Right renal cortex interstitium (tissue), 3 donors: ENCODE measurements around the gene RALGAPA2. TPM values are rescaled to one million over a fixed set of nuclear protein-coding genes. Genes with fewer than 3 reads are reported as not detected.

Experiments
- DNase-seq, 3 donors: peaks; one replicate each; pipeline ENCODE4 v3.0.0-alpha.2; 2013; ENCODE audit warnings: low read depth in 3 of 3, low spot score in 2 of 3
- polyA plus RNA-seq, 3 donors: library from polyadenylated mRNA; unstranded; fragments of 120-200 nt; gene quantifications; one replicate each; pipeline ENCODE4 v1.2.1, GENCODE V29; 2013; ENCODE audit not compliant: insufficient read length in 3 of 3

Gene RALGAPA2
- polyA plus RNA-seq, 3 donors, result 17.4 to 20.0 (median 18.7) TPM

GRCh38 chr20:20482453-20482852 lies 230.0 kb downstream of the RALGAPA2 start:
- DNase-seq, result no peak

DNA sequence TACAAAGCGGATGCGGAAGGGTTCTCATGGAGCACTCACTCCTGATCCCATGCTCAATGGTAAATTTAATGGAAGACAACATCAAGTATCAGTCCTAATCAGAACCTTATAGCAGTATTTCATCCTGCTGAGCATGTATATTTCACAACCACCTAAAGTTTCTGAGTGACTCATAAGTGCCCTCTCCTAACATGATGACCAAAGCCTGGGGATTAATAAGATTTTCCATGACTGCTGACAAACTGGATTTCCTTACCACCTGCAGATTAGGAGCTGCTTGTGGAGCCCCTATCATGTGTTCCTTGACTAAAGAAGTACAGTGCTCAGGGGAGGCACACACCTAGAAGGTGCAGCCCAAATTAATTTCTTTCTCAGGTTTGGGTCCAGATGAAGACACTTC lies 231.8 kb downstream of the RALGAPA2 start:
- no peak for DNase-seq

DNA sequence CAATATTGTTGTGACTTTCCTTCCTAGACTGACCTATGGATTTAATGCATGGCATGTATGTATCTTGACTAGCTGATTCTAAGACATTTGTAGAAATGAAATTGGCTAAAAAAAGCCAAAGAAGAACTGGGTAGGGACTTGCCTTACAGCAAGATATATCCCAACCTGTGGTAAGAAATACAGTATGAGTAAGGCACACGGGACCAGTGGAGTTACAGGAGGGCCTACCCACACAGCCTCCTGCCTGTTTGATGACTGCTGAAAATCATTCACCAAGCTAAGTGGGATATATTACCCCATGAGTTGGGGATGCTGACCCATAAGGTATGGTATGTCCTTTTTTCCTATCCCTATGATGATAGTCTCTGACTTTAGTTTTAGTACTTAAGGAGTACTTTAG lies 232.3 kb downstream of the RALGAPA2 start:
- DNase-seq, result no peak

DNA sequence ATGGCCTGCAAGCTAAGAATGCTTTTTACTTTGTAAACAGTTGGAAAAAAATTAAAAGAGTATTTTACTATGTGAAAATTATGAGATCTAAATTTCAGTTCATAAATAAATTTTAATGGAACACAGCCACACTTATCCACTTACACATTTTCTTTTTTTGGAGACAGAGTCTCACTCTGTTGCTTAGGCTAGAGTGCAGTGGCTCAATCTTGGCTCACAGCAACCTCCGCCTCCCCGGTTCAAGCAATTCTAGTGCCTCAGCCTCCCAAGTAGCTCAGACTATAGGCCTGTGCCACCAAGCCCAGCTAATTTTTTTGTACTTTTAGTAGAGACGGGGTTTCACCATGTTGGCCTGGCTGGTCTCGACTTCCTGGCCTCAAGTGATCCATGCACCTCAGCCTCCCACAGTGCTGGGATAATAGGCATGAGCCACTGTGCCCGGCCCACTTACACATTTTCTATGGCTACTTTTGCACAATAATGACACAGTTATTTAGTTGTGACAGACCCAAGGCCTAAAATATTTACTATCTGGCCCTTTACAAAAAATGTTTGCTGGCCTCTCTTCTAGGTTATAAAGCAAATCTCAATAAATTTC lies 234.9 kb downstream of the RALGAPA2 start:
- no peak for DNase-seq

- no peak for DNase-seq
Measured at GRCh38 chr20:20476504-20476903, 235.9 kb downstream of the RALGAPA2 start.

GRCh38 chr20:20473657-20474056 lies 238.8 kb downstream of the RALGAPA2 start:
- no peak for DNase-seq

DNA sequence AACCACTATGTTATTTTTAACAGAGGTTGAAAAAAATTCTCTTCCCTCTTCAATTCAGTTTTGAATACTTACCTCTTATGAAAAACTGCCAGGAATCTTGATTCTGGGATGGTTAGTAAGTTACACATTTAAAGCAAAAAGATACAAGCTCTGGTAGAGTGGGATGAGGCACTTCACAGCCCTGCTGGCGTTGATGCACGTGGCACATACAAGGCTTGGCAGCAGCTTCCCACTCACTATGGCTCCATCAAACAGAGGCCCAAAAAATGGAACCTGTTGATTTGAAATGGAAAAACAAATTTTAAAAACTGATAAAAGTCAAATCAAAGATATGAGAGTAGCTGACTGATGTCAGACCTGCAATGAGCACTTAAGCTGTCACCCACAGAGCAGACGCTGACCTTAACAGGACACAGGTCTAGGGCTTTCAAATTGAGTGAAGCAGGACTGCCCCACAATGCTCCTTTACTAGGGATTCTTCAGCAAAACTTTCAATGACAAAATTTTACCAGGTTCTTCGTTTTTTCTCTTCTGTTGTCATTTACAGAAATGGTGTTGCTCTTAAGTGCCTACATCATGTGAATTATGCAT lies 239.7 kb downstream of the RALGAPA2 start:
- no peak for DNase-seq

GRCh38 chr20:20466341-20466879 lies 246.0 kb downstream of the RALGAPA2 start:
- no peak for DNase-seq

- DNase-seq, result no peak
Measured at GRCh38 chr20:20465252-20465651, 247.2 kb downstream of the RALGAPA2 start.

GRCh38 chr20:20463933-20464374 lies 248.5 kb downstream of the RALGAPA2 start:
- DNase-seq, result no peak

GRCh38 chr20:20462185-20462584 lies 250.3 kb downstream of the RALGAPA2 start:
- DNase-seq, result no peak

DNA sequence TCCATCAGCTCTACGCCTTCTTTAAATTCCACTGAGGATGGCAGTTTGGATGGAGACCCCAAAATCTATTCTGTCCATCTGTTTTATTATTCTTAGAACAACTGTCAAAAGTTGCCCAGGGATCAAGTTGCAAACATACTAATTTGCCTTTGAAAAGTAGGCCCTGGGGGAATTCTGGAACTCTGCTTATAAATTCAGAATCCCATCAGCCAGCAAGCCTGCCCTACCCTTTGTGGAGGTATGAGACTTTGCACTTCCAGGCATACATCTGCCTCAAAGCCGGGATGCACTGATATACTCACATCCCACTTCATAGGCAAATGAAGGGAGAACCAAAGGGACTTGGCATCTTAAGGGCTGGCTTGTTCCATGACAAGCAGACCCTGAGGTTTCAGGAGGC lies 250.9 kb downstream of the RALGAPA2 start:
- DNase-seq, result no peak

DNA sequence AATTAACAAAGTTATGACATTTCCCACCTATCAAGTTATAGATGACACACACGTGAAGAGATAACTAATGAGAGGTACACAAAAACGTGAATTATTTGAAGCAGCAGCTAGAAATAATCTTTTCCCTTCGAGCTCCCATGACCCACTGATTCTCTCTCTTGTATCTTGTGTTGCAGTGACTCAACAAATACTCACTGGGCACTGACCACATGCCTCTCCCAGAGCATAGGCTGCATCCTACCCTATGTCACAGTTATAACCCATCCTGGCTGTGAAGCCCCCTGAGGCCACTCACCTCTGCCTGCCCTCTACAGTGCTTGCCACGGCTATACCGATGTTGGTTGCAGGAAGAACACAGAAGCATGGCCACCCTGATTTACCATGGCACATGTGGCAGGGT lies 252.7 kb downstream of the RALGAPA2 start:
- DNase-seq, result no peak

- DNase-seq, result no peak
Measured at GRCh38 chr20:20457392-20458126, 254.9 kb downstream of the RALGAPA2 start.

GRCh38 chr20:20456741-20457140 lies 255.7 kb downstream of the RALGAPA2 start:
- no peak for DNase-seq

- no peak for DNase-seq
Measured at GRCh38 chr20:20455926-20456325, 256.5 kb downstream of the RALGAPA2 start.

DNA sequence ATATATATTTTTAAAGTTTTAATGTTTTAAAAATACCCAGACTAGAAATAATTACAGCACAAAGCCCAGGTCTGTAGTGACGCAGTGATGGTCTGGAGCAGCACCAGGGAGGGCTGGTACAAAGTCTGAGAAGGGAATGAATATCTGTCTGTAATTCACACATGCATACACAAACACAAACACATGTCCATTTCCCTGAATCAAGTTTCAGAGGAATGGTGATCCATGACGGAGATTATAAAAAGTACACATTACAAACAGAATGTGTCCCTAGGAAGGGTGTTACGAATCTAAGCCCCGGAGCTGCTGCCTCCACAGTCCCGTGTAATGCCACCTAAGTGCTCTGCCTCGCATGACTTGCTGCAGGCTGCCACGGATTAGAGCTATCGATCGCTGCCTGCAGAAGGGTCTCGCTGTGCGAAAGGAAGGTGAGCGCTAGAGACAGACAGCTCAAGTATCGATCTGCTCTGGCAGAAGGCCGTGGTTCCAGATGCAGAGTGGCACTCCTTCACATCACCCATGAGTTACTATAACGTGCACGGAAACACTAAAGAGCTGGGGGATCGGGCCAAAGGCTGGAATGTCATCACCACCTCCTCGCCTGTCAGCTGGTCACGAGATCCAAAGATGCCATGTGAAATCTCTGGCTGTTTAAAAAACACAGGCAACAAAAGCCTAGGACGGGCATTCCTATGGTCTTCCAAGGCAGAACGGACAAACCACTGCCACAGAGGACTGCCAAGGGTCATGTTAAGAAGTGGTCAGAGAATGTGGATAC lies 257.4 kb downstream of the RALGAPA2 start:
- DNase-seq, result no peak

- no peak for DNase-seq
Measured at GRCh38 chr20:20454367-20454766, 258.1 kb downstream of the RALGAPA2 start.

DNA sequence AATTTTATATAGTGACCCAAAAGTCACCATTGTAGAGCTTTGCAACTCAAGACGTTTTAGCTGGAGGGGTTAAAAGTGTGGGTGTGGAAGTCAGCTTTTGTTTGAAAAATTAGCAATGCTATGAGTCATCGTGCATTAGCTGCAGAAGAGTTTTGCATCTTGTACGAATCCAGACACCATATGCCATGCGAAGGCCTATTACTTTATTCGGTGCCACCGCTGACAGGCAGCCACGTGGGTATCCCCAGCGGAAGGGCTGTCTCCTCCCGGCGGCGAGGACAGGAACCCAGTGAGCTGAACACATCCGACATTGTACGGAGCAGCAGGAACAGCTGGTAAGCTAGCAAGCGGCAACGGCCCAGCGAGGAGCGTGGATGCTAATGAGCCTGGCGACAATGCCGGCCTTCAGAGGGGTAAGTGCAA lies 260.2 kb downstream of the RALGAPA2 start:
- DNase-seq, result peak in 2 of 3 donors; percentile 23 to 26

DNA sequence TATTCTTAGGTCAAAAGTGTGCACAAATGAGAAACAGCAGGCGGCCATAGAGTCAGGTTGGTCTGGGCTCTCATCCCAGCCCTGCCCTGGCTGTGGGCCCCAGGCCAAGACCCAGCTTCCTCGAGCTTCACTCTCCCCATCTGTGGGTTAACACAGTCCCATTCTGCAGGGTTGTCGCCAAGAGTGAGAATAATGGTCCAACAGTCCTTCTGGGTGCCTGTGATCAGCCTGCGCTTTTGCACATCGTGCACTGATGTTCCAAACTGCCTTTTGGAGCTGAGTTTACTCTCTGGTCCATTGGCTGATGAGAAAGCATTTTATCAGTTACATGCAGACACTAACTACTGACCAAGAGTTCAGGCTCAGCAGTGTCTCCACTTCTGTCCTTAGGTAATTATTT lies 261.9 kb downstream of the RALGAPA2 start:
- DNase-seq, result no peak

- no peak for DNase-seq
Measured at GRCh38 chr20:20448881-20449280, 263.6 kb downstream of the RALGAPA2 start.
